ENCODE measurements around the gene EPHB2.

DNA sequence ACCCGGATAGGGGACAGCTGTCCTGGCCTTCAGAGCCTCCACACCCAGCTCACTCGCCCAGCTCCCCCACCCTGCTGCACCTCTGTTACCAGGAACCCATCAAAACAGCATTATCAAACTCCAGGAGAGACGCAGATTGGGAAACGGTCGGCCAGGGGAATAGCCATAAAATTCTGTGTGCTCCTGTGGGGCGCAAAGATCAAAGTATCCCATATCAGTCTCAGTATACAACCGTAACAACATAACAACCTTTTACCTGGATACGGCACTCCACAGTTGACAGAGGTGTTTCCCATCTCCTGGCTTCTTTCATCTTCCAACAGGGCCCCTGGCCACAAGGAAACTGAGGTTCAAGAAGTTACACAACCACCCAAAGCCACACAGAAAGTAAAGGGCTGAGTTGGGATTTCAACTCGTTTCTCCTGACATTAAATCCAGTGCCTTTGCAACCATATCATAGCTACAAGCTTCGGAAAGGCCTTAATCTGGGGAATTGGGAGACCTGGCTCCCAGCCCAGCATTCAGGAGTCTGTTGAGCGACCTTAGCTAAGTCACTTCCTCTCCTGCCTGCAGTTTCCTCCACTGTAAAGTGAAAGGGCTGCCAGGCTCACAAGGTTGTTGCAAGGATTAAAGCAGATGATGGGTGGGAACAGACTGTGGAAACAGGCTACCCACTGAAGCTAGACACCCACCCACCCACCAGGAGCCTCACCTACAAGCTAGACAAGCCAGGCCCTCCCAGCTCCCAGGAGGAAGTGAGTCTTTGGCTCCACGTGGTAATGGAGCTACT, 8.1 kb upstream of the EPHB2 start:
- TF ChIP-seq POLR2A (IDR thresholded peaks at IDR 0.05) = no peak
- no peak for TF ChIP-seq CTCF (IDR thresholded peaks at IDR 0.05)
